Fibroblast of the aortic adventitia (primary cell): ENCODE data around the gene STS. TPM values are rescaled to one million over a fixed set of nuclear protein-coding genes. Genes with fewer than 3 reads are reported as not detected.

Experiments
- DNase-seq: peaks from one replicate; pipeline ENCODE4 v3.0.0-alpha.2; 2010; ENCODE audit warnings: low read depth
- H3K4me3 ChIP-seq: 2 replicates; pipeline ENCODE4 v1.5.1; 2011; ENCODE audit warnings: low read depth, mild to moderate bottlenecking, control low read depth, low read length, moderate library complexity
- CTCF ChIP-seq: IDR thresholded peaks from 2 replicates; pipeline ENCODE4 v1.5.1; 2011; ENCODE audit warnings: mild to moderate bottlenecking, low read length, control low read depth, inconsistent platforms; ENCODE audit not compliant: insufficient read depth
- total RNA-seq: library from RNA; depleted of rRNA; stranded (reverse); fragments of >200 nt; gene quantifications from 2 replicates; pipeline ENCODE4 v1.2.3, GENCODE V29; 2012; ENCODE audit warnings: low replicate concordance

STS gene
- total RNA-seq, 1 donor: 13.3 TPM

GRCh38 chrX:7117587-7117986, 29.9 kb upstream of the STS start:
- TF ChIP-seq CTCF: no peak
- no peak overlapping the region for H3K4me3 ChIP-seq
- DNase-seq: no peak

GRCh38 chrX:7119950-7120877, 27.3 kb upstream of the STS start:
- DNase-seq: peak; percentile 29
- H3K4me3 ChIP-seq: no peak overlapping the region
- TF ChIP-seq CTCF: no peak

- no peak overlapping the region for H3K4me3 ChIP-seq
- peak; percentile 8 for DNase-seq
- TF ChIP-seq CTCF: no peak
Observed at GRCh38 chrX:7120878-7121219, 26.7 kb upstream of the STS start.

GRCh38 chrX:7127056-7127455, 20.5 kb upstream of the STS start:
- DNase-seq: no peak
- TF ChIP-seq CTCF: no peak

GRCh38 chrX:7131621-7132020, 15.9 kb upstream of the STS start:
- H3K4me3 ChIP-seq: no peak overlapping the region
- no peak for DNase-seq
- no peak for TF ChIP-seq CTCF

More at GRCh38 chrX:7127056-7127455, 20.5 kb upstream of the STS start:
- H3K4me3 ChIP-seq: no peak overlapping the region

- DNase-seq: peak; percentile 88
- H3K4me3 ChIP-seq: no peak overlapping the region
- TF ChIP-seq CTCF: peak; percentile 58
Observed at GRCh38 chrX:7132335-7133049, 15.0 kb upstream of the STS start.
